Body of pancreas (tissue), 4 donors: Measurements from ENCODE around the gene IL12B.

Experiments
- POLR2A ChIP-seq, 3 donors: fragments of 450-650 bp; IDR thresholded peaks; one replicate each; pipeline ENCODE4 v1.6.1; 2016; ENCODE audit warnings: antibody characterized with exemption in 3 of 3, mild to moderate bottlenecking in 2 of 3
- TF ChIP-seq, protein P1 (sequence below), 7 experiments: fragments of 450-650 bp in 4 of 7; fragments of 200-600 bp in 3 of 7; sonication (generic) in 3 of 7; IDR thresholded peaks; one replicate each; pipeline ENCODE4 v1.5.1; 2016 to 2019; ENCODE audit warnings: antibody characterized with exemption in 7 of 7

DNA sequence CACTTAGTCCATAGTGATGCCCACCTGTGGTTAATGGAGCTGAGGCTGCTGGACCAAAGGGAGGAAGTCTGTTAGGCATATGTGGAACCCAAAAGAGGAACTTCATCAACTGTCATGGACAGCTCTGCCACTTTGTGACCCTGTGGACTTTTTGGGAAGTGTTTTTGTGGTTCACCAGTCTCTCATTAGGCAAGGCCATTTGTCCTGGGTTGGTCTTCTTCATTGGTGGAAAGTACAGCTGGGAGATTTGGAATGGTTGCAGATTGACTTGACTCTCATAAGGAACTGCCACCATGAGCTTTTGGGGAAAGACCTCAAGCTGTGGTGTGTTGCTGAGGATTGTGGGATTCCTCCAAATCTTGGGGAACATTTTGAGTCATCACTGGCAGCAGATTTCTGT lies 31.9 kb upstream of the IL12B start:
- TF ChIP-seq, protein P1, sequence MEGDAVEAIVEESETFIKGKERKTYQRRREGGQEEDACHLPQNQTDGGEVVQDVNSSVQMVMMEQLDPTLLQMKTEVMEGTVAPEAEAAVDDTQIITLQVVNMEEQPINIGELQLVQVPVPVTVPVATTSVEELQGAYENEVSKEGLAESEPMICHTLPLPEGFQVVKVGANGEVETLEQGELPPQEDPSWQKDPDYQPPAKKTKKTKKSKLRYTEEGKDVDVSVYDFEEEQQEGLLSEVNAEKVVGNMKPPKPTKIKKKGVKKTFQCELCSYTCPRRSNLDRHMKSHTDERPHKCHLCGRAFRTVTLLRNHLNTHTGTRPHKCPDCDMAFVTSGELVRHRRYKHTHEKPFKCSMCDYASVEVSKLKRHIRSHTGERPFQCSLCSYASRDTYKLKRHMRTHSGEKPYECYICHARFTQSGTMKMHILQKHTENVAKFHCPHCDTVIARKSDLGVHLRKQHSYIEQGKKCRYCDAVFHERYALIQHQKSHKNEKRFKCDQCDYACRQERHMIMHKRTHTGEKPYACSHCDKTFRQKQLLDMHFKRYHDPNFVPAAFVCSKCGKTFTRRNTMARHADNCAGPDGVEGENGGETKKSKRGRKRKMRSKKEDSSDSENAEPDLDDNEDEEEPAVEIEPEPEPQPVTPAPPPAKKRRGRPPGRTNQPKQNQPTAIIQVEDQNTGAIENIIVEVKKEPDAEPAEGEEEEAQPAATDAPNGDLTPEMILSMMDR (IDR thresholded peaks at IDR 0.05): no peak
- no peak for TF ChIP-seq POLR2A (IDR thresholded peaks at IDR 0.05)
